Endothelial cell (in vitro differentiated cells): ENCODE measurements around the gene ARID1B. TPM values are rescaled to one million over a fixed set of nuclear protein-coding genes. Genes with fewer than 3 reads are reported as not detected.

Experiments
- DNase-seq: peaks from one replicate; pipeline ENCODE4 v3.0.0; 2021; ENCODE audit warnings: low spot score
- H3K27ac Mint-ChIP-seq: one replicate; pipeline ENCODE4 v1.8.0; 2021; ENCODE audit warnings: mixed read lengths, inconsistent platforms; ENCODE audit not compliant: unreplicated experiment
- H3K27me3 Mint-ChIP-seq: one replicate; pipeline ENCODE4 v1.8.0; 2021; ENCODE audit warnings: mild to moderate bottlenecking, moderate library complexity, mixed read lengths, inconsistent platforms; ENCODE audit not compliant: unreplicated experiment
- H3K36me3 Mint-ChIP-seq: one replicate; pipeline ENCODE4 v1.8.0; 2021; ENCODE audit warnings: mild to moderate bottlenecking, low read depth, mixed read lengths, inconsistent platforms; ENCODE audit not compliant: unreplicated experiment
- H3K4me1 Mint-ChIP-seq: one replicate; pipeline ENCODE4 v1.8.0; 2021; ENCODE audit warnings: mild to moderate bottlenecking, mixed read lengths, inconsistent platforms; ENCODE audit not compliant: unreplicated experiment
- H3K4me3 Mint-ChIP-seq: one replicate; pipeline ENCODE4 v1.8.0; 2021; ENCODE audit warnings: mild to moderate bottlenecking, mixed read lengths, inconsistent platforms; ENCODE audit not compliant: unreplicated experiment
- H3K9me3 Mint-ChIP-seq: one replicate; pipeline ENCODE4 v1.8.0; 2021; ENCODE audit warnings: mixed read lengths, inconsistent platforms; ENCODE audit not compliant: unreplicated experiment
- CTCF ChIP-seq: fragments of 200-600 bp; sonication (generic); IDR thresholded peaks from one replicate; pipeline ENCODE4 v1.5.0; 2021; ENCODE audit warnings: antibody characterized with exemption; ENCODE audit not compliant: unreplicated experiment
- total RNA-seq: library from RNA; stranded (reverse); fragmentation: NEBNext Ultra II Directional; extraction: Animal tissue kit (Norgen Biotek cat#: 25700); gene quantifications from one replicate; pipeline ENCODE4 v1.2.1, GENCODE V29; 2021; ENCODE audit not compliant: unreplicated experiment

ARID1B gene
- total RNA-seq, 1 donor from 2014 or later: 104 TPM

DNA sequence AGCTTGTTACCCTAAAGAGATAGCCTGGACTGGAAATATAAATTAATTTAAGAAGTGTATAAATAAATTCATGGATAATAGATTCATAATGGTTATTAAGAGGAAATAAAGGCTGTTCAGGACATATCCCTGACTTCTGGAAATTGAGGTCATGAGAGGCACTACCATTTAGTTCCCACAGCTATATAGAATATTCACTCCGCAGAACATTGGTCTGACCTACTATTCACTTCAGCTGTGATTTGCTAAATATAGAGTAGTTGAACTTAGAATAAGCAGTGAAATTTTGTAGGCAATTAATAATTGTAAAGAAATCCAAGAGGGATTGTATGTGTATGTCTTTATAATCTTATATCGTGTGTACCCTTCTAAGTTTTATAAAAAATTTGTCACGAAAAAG, 112.8 kb downstream of the ARID1B start:
- TF ChIP-seq CTCF: no peak
- no peak overlapping the region for H3K4me3 Mint-ChIP-seq
- DNase-seq: no peak
- no peaks in the 10 kb centered on the region for H3K9me3 Mint-ChIP-seq
- H3K27me3 Mint-ChIP-seq: peaks cover 2% of the 10 kb centered on the region
- no peaks in the 10 kb centered on the region for H3K36me3 Mint-ChIP-seq
- H3K27ac Mint-ChIP-seq: no peak overlapping the region
- peaks cover 8% of the 10 kb centered on the region for H3K4me1 Mint-ChIP-seq

GRCh38 chr6:156890627-156891314, 113.6 kb downstream of the ARID1B start:
- Mint-ChIP-seq H3K4me3 (no peak overlapping the region), H3K27me3 (peaks cover 2% of the 10 kb centered on the region), H3K9me3 (no peaks in the 10 kb centered on the region), H3K36me3 (no peaks in the 10 kb centered on the region), H3K27ac (peak overlapping the region; percentile 3), H3K4me1 (peaks cover 8% of the 10 kb centered on the region)
- no peak for TF ChIP-seq CTCF
- DNase-seq: no peak

- Mint-ChIP-seq H3K9me3 (no peaks in the 10 kb centered on the region), H3K36me3 (no peaks in the 10 kb centered on the region), H3K27ac (no peak overlapping the region), H3K4me1 (peaks cover 7% of the 10 kb centered on the region), H3K4me3 (no peak overlapping the region), H3K27me3 (peaks cover 3% of the 10 kb centered on the region)
- no peak for TF ChIP-seq CTCF
- DNase-seq: no peak
Observed at GRCh38 chr6:156897907-156898531, 120.8 kb downstream of the ARID1B start.

GRCh38 chr6:156899071-156899470, 121.9 kb downstream of the ARID1B start:
- no peak overlapping the region for H3K27ac Mint-ChIP-seq
- no peak for DNase-seq
- no peak overlapping the region for H3K4me3 Mint-ChIP-seq
- peaks cover 3% of the 10 kb centered on the region for H3K27me3 Mint-ChIP-seq
- TF ChIP-seq CTCF: no peak
- H3K4me1 Mint-ChIP-seq: peaks cover 7% of the 10 kb centered on the region
- no peaks in the 10 kb centered on the region for H3K9me3 Mint-ChIP-seq
- H3K36me3 Mint-ChIP-seq: no peaks in the 10 kb centered on the region

DNA sequence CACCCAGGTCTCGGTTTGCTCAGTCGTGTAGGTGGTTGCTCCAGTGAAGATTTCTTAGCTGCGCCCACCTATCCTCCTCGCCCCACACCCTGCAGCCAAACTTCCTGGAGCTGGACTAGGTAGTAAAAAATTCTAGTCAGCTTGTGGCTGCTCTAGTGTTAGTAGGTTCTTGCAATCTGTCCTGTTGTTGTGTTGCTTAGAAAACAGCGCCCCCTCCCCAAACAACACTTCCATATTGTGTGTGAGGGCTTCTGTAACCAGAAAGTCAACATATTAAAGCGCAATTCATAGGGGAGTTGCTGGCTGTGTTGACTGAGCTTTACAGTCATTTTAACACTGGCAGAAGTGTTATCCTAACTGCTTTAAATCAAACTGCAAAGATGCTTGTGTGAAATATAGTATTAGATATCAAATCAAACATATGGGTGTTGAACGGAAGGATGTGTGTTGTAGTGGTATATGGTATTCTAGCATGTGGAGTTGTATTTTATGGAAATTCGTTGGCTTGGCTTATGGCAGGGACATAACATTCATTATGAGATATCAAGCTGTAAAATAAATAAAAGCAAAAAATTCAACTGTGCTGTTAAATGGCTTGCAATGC, 122.5 kb downstream of the ARID1B start:
- Mint-ChIP-seq H3K27me3 (peaks cover 3% of the 10 kb centered on the region), H3K4me3 (no peak overlapping the region), H3K27ac (no peak overlapping the region), H3K36me3 (no peaks in the 10 kb centered on the region), H3K4me1 (peaks cover 7% of the 10 kb centered on the region), H3K9me3 (no peaks in the 10 kb centered on the region)
- no peak for TF ChIP-seq CTCF
- DNase-seq: no peak
